Measurements from ENCODE around the gene DYRK1A.

DNA sequence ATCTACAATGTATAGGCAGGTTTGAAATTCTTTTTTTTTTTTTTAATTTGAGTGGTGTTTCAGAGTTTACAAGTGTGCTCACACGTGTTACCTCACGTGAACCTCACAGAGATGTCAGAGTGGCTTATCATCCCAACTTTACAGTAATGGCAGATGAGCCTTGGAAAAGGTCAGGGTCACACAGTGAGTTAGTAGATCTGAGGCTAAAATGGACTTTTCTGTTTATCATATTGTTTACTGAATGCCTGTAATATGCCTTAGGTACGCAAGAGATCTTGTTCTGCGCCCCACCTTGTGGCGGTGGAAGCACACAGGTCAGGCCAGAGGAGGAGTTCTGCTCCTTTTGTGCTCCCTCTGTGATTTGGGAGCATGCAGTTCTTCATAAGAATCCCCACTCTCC is 80.0 kb downstream of the DYRK1A start:
- no peak for TF ChIP-seq POLR2AphosphoS5 (IDR thresholded peaks at IDR 0.05; ENCODE audit: borderline replicate concordance, low read depth, low read length)
- no peak for TF ChIP-seq EZH2 (IDR thresholded peaks at IDR 0.05)
